Loucy (cell line): Measurements from ENCODE around the gene DNLZ.

Experiments
- H2AFZ ChIP-seq: fragments of 200-600 bp; sonication (generic); 2 replicates; pipeline ENCODE4 v1.6.0; 2016; ENCODE audit warnings: antibody characterized with exemption, mild to moderate bottlenecking, low read length, moderate library complexity
- H3F3A ChIP-seq: fragments of 200-600 bp; 2 replicates; pipeline ENCODE4 v1.6.0; 2016; ENCODE audit warnings: antibody characterized with exemption, low read depth, mild to moderate bottlenecking
- H3K27me3 ChIP-seq: fragments of 200-600 bp; sonication (generic); 2 replicates; pipeline ENCODE4 v1.6.1; 2014; ENCODE audit warnings: low read length, mild to moderate bottlenecking; ENCODE audit not compliant: insufficient read depth, poor library complexity, severe bottlenecking
- H3K36me3 ChIP-seq: fragments of 200-600 bp; sonication (generic); 2 replicates; pipeline ENCODE4 v1.6.1; 2016; ENCODE audit warnings: low read length; ENCODE audit not compliant: insufficient read depth
- H3K4me1 ChIP-seq: fragments of 200-600 bp; sonication (generic); 2 replicates; pipeline ENCODE4 v1.5.1; 2014; ENCODE audit warnings: low read length, mild to moderate bottlenecking; ENCODE audit not compliant: insufficient read depth, poor library complexity, severe bottlenecking
- H3K4me2 ChIP-seq: fragments of 200-600 bp; sonication (generic); 2 replicates; pipeline ENCODE4 v1.6.0; 2014; ENCODE audit warnings: antibody characterized with exemption, low read length, low read depth, mild to moderate bottlenecking; ENCODE audit not compliant: poor library complexity, severe bottlenecking
- H3K4me3 ChIP-seq: fragments of 200-600 bp; sonication (generic); 2 replicates; pipeline ENCODE4 v1.5.1; 2014; ENCODE audit warnings: low read length, mild to moderate bottlenecking, mixed read lengths; ENCODE audit not compliant: poor library complexity, severe bottlenecking
- H3K79me2 ChIP-seq: fragments of 200-600 bp; sonication (generic); 2 replicates; pipeline ENCODE4 v1.6.1; 2014; ENCODE audit warnings: low read length; ENCODE audit not compliant: insufficient read depth
- H3K9ac ChIP-seq: fragments of 200-600 bp; sonication (generic); 2 replicates; pipeline ENCODE4 v1.6.0; 2014; ENCODE audit warnings: mild to moderate bottlenecking, low read depth, low read length, moderate library complexity; ENCODE audit not compliant: poor library complexity, severe bottlenecking
- H3K9me2 ChIP-seq: fragments of 200-600 bp; sonication (generic); replicated peaks from 2 replicates; pipeline ENCODE4 v1.6.1; 2016; ENCODE audit warnings: low read depth, low read length, mixed read lengths
- H3K9me3 ChIP-seq: fragments of 200-600 bp; sonication (generic); 2 replicates; pipeline ENCODE4 v1.6.1; 2014; ENCODE audit warnings: mild to moderate bottlenecking, antibody characterized with exemption, low read length, low read depth; ENCODE audit not compliant: insufficient read depth
- H4K20me1 ChIP-seq: fragments of 200-600 bp; sonication (generic); 2 replicates; pipeline ENCODE4 v1.6.0; 2014; ENCODE audit warnings: antibody characterized with exemption, low read length, mild to moderate bottlenecking; ENCODE audit not compliant: insufficient read depth, poor library complexity, severe bottlenecking
- EZH2phosphoT487 ChIP-seq: fragments of 200-600 bp; IDR thresholded peaks from 2 replicates; pipeline ENCODE4 v1.6.1; 2018; ENCODE audit warnings: antibody characterized with exemption, mild to moderate bottlenecking, moderate library complexity, borderline replicate concordance
- TF ChIP-seq, protein P1 (sequence below): fragments of 200-600 bp; sonication (generic); conservative IDR thresholded peaks from 2 replicates; pipeline ENCODE4 v1.5.1; 2014; ENCODE audit warnings: mild to moderate bottlenecking, antibody characterized with exemption, low read length

The DNLZ gene

GRCh38 chr9:136351252-136351800 is 12.2 kb downstream of the DNLZ start:
- Histone ChIP-seq H3K36me3 (no peaks in the 10 kb centered on the region), H3K4me2 (no peak overlapping the region), H3K9me2 (no peaks in the 10 kb centered on the region), H4K20me1 (no peaks in the 10 kb centered on the region), H3K9ac (no peak overlapping the region), H3K4me1 (no peaks in the 10 kb centered on the region), H3F3A (no peaks in the 10 kb centered on the region), H2AFZ (no peak overlapping the region), H3K79me2 (no peaks in the 10 kb centered on the region), H3K4me3 (no peak overlapping the region), H3K9me3 (no peaks in the 10 kb centered on the region), H3K27me3 (no peaks in the 10 kb centered on the region)
- TF ChIP-seq EZH2phosphoT487 = no peak
- TF ChIP-seq, protein P1, sequence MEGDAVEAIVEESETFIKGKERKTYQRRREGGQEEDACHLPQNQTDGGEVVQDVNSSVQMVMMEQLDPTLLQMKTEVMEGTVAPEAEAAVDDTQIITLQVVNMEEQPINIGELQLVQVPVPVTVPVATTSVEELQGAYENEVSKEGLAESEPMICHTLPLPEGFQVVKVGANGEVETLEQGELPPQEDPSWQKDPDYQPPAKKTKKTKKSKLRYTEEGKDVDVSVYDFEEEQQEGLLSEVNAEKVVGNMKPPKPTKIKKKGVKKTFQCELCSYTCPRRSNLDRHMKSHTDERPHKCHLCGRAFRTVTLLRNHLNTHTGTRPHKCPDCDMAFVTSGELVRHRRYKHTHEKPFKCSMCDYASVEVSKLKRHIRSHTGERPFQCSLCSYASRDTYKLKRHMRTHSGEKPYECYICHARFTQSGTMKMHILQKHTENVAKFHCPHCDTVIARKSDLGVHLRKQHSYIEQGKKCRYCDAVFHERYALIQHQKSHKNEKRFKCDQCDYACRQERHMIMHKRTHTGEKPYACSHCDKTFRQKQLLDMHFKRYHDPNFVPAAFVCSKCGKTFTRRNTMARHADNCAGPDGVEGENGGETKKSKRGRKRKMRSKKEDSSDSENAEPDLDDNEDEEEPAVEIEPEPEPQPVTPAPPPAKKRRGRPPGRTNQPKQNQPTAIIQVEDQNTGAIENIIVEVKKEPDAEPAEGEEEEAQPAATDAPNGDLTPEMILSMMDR = no peak

DNA sequence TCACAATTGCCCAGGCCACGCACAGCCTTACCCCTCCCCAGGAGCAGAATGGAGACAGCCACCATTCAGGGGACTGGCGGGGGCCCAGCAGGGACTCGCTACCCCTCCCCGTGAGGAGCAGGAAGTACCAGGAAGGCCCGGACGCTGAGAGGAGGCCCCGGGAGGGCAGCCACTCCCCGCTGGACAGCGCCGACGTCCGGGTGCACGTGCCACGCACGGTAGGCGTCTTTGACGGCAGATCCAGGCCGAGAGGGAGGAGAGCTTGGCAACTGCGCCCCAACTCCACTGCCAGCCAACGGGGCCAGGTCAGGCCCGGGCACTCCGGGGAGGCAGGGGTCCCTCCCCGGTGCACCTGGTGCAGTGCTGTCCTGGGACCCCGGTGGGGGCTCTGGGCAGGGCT is 14.0 kb downstream of the DNLZ start:
- H3K9me3 ChIP-seq = no peaks in the 10 kb centered on the region
- H3K79me2 ChIP-seq = no peaks in the 10 kb centered on the region
- no peaks in the 10 kb centered on the region for H3K27me3 ChIP-seq
- no peaks in the 10 kb centered on the region for H3K4me1 ChIP-seq
- no peaks in the 10 kb centered on the region for H3K9me2 ChIP-seq
- H4K20me1 ChIP-seq = no peaks in the 10 kb centered on the region
- H3K9ac ChIP-seq = no peak overlapping the region
- H3F3A ChIP-seq = no peaks in the 10 kb centered on the region
- H3K36me3 ChIP-seq = no peaks in the 10 kb centered on the region
- H3K4me3 ChIP-seq = no peak overlapping the region
- no peak overlapping the region for H2AFZ ChIP-seq
- TF ChIP-seq, protein P1 = no peak
- TF ChIP-seq EZH2phosphoT487 = no peak
- H3K4me2 ChIP-seq = no peak overlapping the region

GRCh38 chr9:136348691-136349090 is 14.9 kb downstream of the DNLZ start:
- TF ChIP-seq EZH2phosphoT487 = no peak
- H3F3A ChIP-seq = no peaks in the 10 kb centered on the region
- H3K9me3 ChIP-seq = no peaks in the 10 kb centered on the region
- no peaks in the 10 kb centered on the region for H3K9me2 ChIP-seq
- H3K4me3 ChIP-seq = no peak overlapping the region
- no peaks in the 10 kb centered on the region for H3K27me3 ChIP-seq
- H3K9ac ChIP-seq = no peak overlapping the region
- H2AFZ ChIP-seq = no peak overlapping the region
- no peaks in the 10 kb centered on the region for H3K79me2 ChIP-seq
- H4K20me1 ChIP-seq = no peaks in the 10 kb centered on the region
- H3K4me2 ChIP-seq = no peak overlapping the region
- H3K4me1 ChIP-seq = no peaks in the 10 kb centered on the region
- H3K36me3 ChIP-seq = no peaks in the 10 kb centered on the region
